Activated CD8-positive, alpha-beta memory T cell treated with anti-CD3 and anti-CD28 coated beads, Interleukin-2, amount 10 ng/mL, durations not matched to agents 7 days and 5 days (primary cell): ENCODE measurements around the gene JSRP1. TPM values are rescaled to one million over a fixed set of nuclear protein-coding genes. Genes with fewer than 3 reads are reported as not detected.

ENCODE experiments used
- ATAC-seq: fragments of 150-1000 bp; cut with Tn5 transposase; one replicate; pipeline ENCODE4 v1.10.0; 2021; ENCODE audit warnings: moderate library complexity
- CTCF ChIA-PET: fragments of 350-600 bp; sonication (Branson Sonifier 250); formaldehyde crosslinking; loops from one replicate; lab custom pipeline; 2021; ENCODE audit warnings: antibody characterized with exemption; lab: Charles Lee
- DNase-seq: peaks from one replicate; pipeline ENCODE4 v3.0.0-alpha.2; 2020
- H3K27ac Mint-ChIP-seq: one replicate; pipeline ENCODE4 v1.8.0; 2021; ENCODE audit warnings: mild to moderate bottlenecking, mixed read lengths
- H3K27me3 Mint-ChIP-seq: one replicate; pipeline ENCODE4 v1.8.0; 2021; ENCODE audit warnings: mixed read lengths
- H3K36me3 Mint-ChIP-seq: one replicate; pipeline ENCODE4 v1.8.0; 2021; ENCODE audit warnings: mild to moderate bottlenecking, mixed read lengths
- H3K4me1 Mint-ChIP-seq: one replicate; pipeline ENCODE4 v1.8.0; 2021; ENCODE audit warnings: mixed read lengths
- H3K4me3 Mint-ChIP-seq: one replicate; pipeline ENCODE4 v1.8.0; 2021; ENCODE audit warnings: mild to moderate bottlenecking, moderate library complexity, mixed read lengths
- H3K9me3 Mint-ChIP-seq: one replicate; pipeline ENCODE4 v1.8.0; 2022; ENCODE audit warnings: low read depth, mixed read lengths
- total RNA-seq, 2 experiments: library from RNA; stranded (reverse); gene quantifications; one replicate each; pipeline ENCODE4 v1.2.3, GENCODE V29; 2021

JSRP1 gene
- total RNA-seq, 2 experiments from 2014 or later = 1.0 TPM; not detected in 1

DNA sequence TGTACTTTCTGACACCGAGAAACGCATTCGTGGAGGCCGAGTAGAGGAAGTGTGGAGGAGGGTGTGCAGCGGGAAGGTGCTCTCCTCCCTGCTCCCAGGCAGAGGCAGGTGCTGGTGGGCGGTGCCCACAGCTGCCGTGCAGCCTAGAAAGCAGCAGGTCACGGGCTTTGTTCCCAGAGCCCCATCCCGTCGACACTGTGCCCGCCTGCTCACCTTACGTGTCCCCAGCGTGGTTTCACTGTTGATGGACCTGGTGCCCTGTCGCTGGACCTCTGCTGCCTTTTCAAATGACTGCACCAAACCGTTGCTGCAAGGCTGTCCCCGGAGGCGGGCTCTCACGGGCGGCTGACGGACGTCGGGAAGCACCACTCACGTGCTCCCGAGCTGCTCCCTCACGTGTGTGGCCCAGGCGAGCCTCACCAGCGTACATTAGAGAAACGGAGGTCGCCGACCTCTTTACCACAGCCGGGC lies 40.9 kb downstream of the JSRP1 start:
- Mint-ChIP-seq H3K9me3 (no peaks in the 10 kb centered on the region), H3K27ac (no peak overlapping the region), H3K4me3 (no peak overlapping the region), H3K27me3 (no peaks in the 10 kb centered on the region), H3K4me1 (peaks cover 3% of the 10 kb centered on the region), H3K36me3 (peaks cover 22% of the 10 kb centered on the region)
- ATAC-seq = no peak
- no peak for DNase-seq
- CTCF ChIA-PET = interaction anchor here (1.4 kb wide), 1 partner anchor 60 kb away, joined by 3 read pairs; no protein-coding TSS in a partner anchor

DNA sequence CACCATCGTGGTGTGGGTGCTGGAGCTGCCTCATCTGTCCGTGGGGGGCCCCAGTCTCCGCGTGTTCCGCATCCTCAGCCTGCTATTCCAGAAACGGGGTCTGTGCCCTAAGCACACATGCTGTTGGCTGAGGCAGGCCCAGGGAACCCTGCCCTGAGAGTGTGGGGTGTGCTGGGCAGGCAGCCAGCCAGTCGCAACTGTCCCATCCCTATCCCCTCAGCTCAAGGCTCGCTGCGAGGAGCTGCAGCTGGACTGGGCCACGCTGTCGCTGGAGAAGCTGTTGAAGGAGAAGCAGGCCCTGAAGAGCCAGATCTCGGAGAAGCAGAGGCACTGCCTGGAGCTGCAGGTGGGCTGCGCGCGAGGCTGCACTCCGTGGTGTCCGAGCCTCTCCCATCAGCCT lies 42.0 kb downstream of the JSRP1 start:
- H3K9me3 Mint-ChIP-seq = no peaks in the 10 kb centered on the region
- ATAC-seq (no peak), DNase-seq (no peak)
- no peak overlapping the region for H3K27ac Mint-ChIP-seq
- H3K36me3 Mint-ChIP-seq = peaks cover 20% of the 10 kb centered on the region
- peaks cover 3% of the 10 kb centered on the region for H3K4me1 Mint-ChIP-seq
- H3K27me3 Mint-ChIP-seq = no peaks in the 10 kb centered on the region
- CTCF ChIA-PET = interaction anchor here (1.4 kb wide), 1 partner anchor 59 kb away, joined by 3 read pairs; no protein-coding TSS in a partner anchor
- no peak overlapping the region for H3K4me3 Mint-ChIP-seq

DNA sequence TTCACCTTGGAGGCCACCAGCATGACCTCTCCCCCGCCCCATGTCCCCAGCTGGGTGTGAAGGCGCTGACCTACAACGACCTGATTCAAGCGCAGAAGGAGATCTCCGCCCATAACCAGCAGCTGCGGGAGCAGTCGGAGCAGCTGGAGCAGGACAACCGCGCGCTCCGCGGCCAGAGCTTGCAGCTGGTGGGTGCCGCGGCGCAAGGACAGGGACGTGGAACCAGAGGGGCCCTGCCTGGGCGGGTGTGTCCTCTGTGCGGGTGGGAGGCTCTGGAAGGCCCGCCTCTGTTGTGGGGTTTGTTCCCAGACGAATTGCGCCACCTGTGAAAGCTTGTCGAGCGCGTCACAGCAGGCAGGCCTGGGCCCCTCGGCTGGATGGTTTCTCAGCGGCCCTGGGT lies 42.4 kb downstream of the JSRP1 start:
- peaks cover 20% of the 10 kb centered on the region for H3K36me3 Mint-ChIP-seq

DNA sequence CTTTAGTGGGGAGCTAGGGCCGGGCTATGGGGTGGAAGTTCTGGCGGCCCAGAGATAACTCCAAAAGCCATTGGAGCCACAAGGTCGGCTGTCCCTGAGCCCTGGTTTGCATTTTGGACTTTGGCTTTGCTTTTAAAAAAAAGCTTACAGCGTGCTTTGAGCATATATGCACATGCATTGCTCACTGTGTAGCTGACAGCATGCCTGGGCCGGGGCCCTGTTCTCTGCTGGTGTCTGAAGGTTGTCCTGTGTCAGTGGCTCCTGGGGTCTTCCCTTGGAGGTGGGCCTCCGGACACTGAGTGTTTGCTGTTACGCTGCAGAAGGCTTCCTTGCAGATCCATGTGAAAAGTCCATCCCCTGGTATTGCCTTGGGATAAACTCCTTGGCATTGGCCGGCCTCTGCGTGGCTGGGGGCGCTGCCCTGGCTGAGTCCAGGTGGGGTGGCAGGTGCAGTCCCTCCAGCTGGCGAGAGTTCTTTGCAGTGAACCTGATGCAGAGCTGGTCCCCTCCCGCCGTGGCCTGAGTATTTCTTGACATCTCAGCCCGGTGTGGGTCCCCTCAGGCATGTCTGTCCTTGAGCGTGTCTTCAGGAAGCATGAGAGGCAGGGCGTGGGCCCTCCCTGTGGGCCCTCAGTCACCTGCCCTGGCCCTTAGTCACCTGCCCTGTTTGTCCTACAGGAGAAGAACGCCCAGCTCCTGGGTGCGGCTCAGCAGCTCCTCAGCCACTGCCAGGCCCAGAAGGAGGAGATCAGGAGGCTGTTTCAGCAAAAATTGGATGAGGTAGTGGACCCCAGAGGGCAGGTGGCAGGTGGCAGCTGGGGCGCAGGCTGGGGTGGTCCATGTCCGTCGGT lies 43.1 kb downstream of the JSRP1 start:
- Mint-ChIP-seq H3K36me3 (peaks cover 20% of the 10 kb centered on the region), H3K27ac (no peak overlapping the region), H3K4me1 (peaks cover 9% of the 10 kb centered on the region), H3K27me3 (no peaks in the 10 kb centered on the region), H3K9me3 (no peaks in the 10 kb centered on the region), H3K4me3 (no peak overlapping the region)
- no peak for ATAC-seq
- DNase-seq = no peak
- CTCF ChIA-PET = interaction anchor here (1.4 kb wide), 1 partner anchor 57 kb away, joined by 3 read pairs; no protein-coding TSS in a partner anchor

More for the DNA sequence above, 42.4 kb downstream of the JSRP1 start:
- CTCF ChIA-PET = no interaction called here
- Mint-ChIP-seq H3K9me3 (no peaks in the 10 kb centered on the region), H3K4me1 (peaks cover 3% of the 10 kb centered on the region), H3K4me3 (no peak overlapping the region), H3K27ac (no peak overlapping the region), H3K27me3 (no peaks in the 10 kb centered on the region)
- DNase-seq (no peak), ATAC-seq (no peak)

DNA sequence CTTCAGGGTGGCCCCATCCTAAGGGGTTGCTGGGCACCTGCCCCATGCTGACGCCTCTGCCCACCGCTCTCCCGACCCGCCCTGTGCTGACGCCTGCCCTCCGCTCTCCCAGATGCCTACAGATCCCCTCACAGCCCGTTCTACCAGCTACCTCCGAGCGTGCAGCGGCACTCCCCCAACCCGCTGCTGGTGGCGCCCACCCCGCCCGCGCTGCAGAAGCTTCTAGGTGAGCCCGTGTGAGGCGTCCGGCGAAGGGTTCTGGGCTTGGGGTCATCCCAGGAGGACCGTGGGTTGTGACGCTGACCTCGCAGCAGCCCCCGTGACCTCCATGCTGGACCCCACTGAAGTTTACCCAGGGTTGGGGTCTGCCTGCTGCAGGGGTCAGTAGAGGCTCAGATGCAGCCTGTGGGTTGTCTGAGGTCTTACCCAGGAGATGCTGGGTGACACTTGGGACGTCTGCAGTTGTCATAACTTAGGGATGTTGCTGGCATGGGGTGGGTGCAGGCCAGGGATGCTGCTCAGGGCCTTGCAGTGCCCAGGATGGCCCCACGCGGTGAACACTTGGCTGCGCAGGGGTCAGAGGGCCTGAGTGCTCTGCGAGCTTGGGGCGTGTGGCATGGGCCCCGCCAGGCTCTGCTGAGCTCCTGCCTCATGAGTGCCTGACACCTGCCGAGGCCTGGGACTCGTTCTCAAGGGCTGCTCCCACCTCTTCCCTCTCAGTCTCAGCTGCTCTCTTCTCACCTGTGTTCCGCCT lies 45.1 kb downstream of the JSRP1 start:
- H3K36me3 Mint-ChIP-seq = peaks cover 17% of the 10 kb centered on the region

DNA sequence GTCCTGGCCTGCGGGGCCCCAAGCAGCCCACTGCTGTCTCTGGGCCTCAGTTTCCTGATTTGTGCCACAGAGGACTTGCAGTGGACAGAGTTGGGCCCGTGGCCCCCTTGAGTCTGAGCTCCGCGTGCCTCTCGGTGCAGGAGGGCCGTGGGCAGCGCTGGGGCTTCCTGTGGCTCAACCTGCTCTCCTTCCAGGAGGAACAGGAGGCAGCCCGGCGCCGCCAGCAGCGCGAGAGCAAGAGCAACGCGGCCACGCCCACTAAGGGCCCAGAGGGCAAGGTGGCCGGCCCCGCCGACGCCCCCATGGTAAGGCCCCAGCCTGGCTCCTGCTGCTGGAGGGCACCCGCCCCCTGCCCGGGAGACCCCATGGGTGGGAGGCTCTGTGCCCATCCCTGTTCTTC lies 46.0 kb downstream of the JSRP1 start:
- Mint-ChIP-seq H3K36me3 (peaks cover 13% of the 10 kb centered on the region), H3K27ac (no peak overlapping the region), H3K9me3 (no peaks in the 10 kb centered on the region), H3K4me1 (peaks cover 9% of the 10 kb centered on the region), H3K4me3 (no peak overlapping the region), H3K27me3 (no peaks in the 10 kb centered on the region)
- CTCF ChIA-PET = no interaction called here
- no peak for ATAC-seq
- DNase-seq = no peak

More for the DNA sequence above, 45.1 kb downstream of the JSRP1 start:
- ATAC-seq (no peak), DNase-seq (no peak)
- Mint-ChIP-seq H3K4me1 (peaks cover 9% of the 10 kb centered on the region), H3K27ac (no peak overlapping the region), H3K4me3 (no peak overlapping the region), H3K27me3 (no peaks in the 10 kb centered on the region), H3K9me3 (no peaks in the 10 kb centered on the region)
- CTCF ChIA-PET = interaction anchor here (1.4 kb wide), 1 partner anchor 55 kb away, joined by 3 read pairs; no protein-coding TSS in a partner anchor

DNA sequence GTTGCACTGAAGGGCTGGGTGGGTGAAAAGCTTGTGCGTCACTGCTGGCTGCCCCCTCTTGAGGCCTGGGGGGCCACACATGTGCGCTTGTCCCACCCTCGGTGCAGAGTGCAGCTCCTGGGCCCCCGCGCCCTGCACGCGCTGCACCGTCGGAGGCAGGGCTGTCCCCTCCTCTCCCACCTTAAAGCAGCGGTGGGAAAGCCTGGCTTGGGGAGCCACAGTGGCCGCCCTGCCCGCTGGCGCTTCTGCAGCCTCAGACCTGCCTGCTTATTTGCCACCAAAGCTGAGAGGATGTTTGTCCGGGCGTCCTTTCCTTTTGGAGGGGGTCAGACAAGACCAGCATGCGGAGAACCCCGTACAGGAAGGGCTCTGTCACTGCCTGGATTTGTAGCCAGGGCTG lies 46.8 kb downstream of the JSRP1 start:
- DNase-seq (no peak), ATAC-seq (no peak)
- Mint-ChIP-seq H3K9me3 (no peaks in the 10 kb centered on the region), H3K4me3 (no peak overlapping the region), H3K27me3 (no peaks in the 10 kb centered on the region), H3K27ac (no peak overlapping the region), H3K4me1 (peaks cover 6% of the 10 kb centered on the region), H3K36me3 (peaks cover 13% of the 10 kb centered on the region)
- CTCF ChIA-PET = interaction anchor here (1.1 to 1.3 kb wide), 2 partner anchors 51 to 53 kb away, joined by 3 to 4 read pairs; no protein-coding TSS in a partner anchor

DNA sequence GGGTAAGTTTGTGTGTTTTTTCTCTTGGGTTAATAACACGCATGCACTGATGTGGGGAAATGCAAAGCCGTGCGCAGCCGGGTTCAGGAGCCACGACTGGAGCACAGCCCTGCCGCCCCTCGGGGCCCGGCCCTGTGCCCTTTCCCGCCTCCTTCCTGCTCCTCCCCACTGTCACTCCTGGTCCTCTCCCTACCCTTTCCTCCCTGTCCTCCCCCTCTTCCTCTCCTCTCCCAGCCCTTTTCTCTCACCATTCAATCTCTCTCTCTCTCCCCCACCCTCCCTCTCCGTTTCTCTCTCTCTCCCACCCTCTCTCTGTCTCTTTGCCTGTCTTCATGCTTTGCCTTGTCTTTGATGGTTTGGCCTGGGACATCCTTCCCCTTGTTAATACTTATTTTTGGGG lies 47.2 kb downstream of the JSRP1 start:
- Mint-ChIP-seq H3K9me3 (no peaks in the 10 kb centered on the region), H3K36me3 (peaks cover 16% of the 10 kb centered on the region), H3K4me3 (no peak overlapping the region), H3K27me3 (no peaks in the 10 kb centered on the region), H3K4me1 (peaks cover 6% of the 10 kb centered on the region), H3K27ac (no peak overlapping the region)
- CTCF ChIA-PET = interaction anchor here (1.1 to 1.3 kb wide), 2 partner anchors 51 to 53 kb away, joined by 3 to 4 read pairs; no protein-coding TSS in a partner anchor
- no peak for DNase-seq
- ATAC-seq = no peak

DNA sequence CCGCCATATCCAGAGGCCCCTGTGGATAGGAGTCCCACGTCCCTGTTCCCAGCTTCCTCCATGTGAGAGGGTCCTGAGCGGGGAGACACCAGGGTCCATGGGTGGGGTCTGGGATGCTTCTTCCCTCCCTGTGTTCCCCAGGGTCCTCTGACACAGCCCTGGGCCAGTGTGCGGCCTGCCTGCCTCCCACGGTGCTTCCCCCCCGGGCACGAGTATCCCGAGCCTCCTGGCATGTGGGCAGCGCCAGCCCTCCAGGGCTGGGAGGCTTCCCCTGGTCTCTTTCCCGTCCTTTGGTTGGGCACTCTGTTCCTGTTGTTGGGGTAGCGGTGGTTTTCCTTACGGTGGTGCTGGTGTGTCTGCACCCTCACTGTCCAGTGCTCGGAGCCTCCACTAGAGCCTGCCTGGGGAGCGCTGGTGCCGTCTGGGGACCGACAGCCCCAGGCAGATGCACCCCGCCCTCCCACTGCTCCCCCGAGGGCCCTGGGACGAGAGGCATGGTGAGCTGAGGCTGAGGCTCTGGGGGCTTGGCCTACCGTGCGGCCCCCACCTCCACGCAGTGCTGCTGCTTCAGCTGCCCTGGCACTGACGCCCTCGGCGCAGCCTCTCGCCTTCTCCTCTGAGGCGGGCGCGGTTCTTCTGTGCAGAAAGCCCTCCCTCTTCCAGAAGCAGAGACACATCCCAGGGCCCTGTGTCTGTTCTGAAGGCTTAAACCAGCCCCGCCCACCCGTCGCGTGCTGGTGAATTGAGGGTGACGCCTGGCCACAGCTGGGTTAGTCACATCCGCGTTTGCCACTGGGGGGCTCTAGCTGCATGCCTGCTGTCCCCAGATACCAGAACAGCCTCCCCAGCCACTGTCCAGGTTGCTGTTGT lies 48.0 kb downstream of the JSRP1 start:
- ATAC-seq (peak; percentile 66), DNase-seq (peak; percentile 73)
- Mint-ChIP-seq H3K36me3 (peaks cover 15% of the 10 kb centered on the region), H3K9me3 (no peaks in the 10 kb centered on the region), H3K4me3 (no peak overlapping the region), H3K27ac (no peak overlapping the region), H3K27me3 (no peaks in the 10 kb centered on the region), H3K4me1 (peaks cover 6% of the 10 kb centered on the region)
- CTCF ChIA-PET = interaction anchor here (0.9 to 1.3 kb wide), 4 partner anchors 45 to 160 kb away, joined by 3 to 4 read pairs (median 3); partner anchors contain the start of gene DOT1L

DNA sequence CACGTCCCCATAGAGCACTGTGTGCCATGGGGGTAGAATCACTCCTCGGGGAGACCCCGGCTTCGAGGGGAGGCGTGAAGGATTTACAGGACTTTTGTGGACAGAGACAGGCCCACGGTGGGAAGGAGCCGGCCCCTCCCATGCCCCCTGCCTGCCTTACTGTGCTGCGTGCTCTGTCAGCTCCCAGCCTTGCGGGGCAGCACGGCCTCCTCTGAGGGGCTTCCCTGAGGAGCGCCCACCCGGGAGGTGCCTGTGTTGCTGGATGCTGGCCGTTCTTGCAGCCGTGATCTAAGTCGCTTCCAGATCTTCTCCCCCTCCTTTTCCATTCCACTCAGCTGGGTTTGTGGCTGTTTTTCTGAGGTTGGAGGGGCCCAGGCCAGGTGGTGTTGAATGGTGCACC lies 49.2 kb downstream of the JSRP1 start:
- H3K27me3 Mint-ChIP-seq = no peaks in the 10 kb centered on the region
- ATAC-seq (no peak), DNase-seq (no peak)
- peaks cover 15% of the 10 kb centered on the region for H3K36me3 Mint-ChIP-seq
- H3K9me3 Mint-ChIP-seq = no peaks in the 10 kb centered on the region
- no peak overlapping the region for H3K4me3 Mint-ChIP-seq
- H3K27ac Mint-ChIP-seq = no peak overlapping the region
- CTCF ChIA-PET = interaction anchor here (1.1 kb wide), 1 partner anchor 161 kb away, joined by 3 read pairs; no protein-coding TSS in a partner anchor
- H3K4me1 Mint-ChIP-seq = peaks cover 6% of the 10 kb centered on the region

DNA sequence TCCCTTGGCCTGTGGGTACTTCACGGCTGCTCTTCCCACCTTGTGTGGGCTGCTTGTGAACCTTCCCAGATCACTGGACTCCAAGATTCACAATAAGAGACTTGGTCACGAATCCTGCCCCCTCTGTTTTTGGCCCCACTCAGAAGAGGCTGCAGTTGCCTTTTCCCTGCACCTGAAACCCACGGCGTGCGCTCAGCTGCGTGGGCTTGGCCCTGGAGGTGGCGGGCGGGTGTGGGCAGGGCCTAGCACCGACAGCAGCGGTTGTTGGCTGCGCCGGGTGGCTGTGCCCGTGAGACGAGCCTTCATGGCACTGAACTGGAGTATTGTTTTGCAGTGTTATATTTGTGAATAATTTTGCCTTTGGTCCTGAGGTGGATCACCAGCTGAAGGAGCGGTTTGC lies 53.9 kb downstream of the JSRP1 start:
- ATAC-seq = no peak
- H3K27me3 Mint-ChIP-seq = no peaks in the 10 kb centered on the region
- H3K9me3 Mint-ChIP-seq = no peaks in the 10 kb centered on the region

More for the DNA sequence above, 53.9 kb downstream of the JSRP1 start:
- Mint-ChIP-seq H3K4me3 (no peak overlapping the region), H3K27ac (no peak overlapping the region), H3K36me3 (peaks cover 9% of the 10 kb centered on the region), H3K4me1 (no peaks in the 10 kb centered on the region)
- DNase-seq = no peak
- CTCF ChIA-PET = no interaction called here
